NB4 (cell line): ENCODE measurements around the gene CCDC77.

Experiments used
- POLR2A ChIP-seq: IDR thresholded peaks from 2 replicates; pipeline ENCODE4 v1.6.1; 2011; ENCODE audit warnings: mild to moderate bottlenecking; ENCODE audit not compliant: insufficient read length; ENCODE audit errors: extremely low read depth
- TF ChIP-seq, protein P1 (sequence below): IDR thresholded peaks from one replicate; pipeline ENCODE4 v1.5.1; 2012; ENCODE audit warnings: low read depth, low read length

DNA sequence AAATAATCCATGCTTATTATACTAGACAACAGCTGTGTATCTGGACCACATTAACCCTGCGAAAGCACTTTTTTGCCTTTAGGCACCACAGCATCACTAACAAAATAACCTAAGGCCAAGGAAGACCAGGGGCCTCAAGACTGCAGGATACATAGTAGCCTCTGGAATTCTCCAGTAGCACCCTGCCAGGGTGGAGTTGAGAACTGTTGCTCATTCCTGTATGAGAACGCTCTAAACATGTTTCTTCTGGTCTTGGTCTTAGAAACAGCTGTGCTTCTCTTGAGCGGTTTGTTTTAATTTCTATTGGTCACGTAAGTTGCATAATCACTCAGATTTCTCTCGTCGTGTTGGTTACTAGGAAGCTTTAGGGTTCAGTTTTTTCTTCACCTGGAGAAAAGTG, 66.1 kb downstream of the CCDC77 start:
- no peak for TF ChIP-seq POLR2A
- TF ChIP-seq, protein P1, sequence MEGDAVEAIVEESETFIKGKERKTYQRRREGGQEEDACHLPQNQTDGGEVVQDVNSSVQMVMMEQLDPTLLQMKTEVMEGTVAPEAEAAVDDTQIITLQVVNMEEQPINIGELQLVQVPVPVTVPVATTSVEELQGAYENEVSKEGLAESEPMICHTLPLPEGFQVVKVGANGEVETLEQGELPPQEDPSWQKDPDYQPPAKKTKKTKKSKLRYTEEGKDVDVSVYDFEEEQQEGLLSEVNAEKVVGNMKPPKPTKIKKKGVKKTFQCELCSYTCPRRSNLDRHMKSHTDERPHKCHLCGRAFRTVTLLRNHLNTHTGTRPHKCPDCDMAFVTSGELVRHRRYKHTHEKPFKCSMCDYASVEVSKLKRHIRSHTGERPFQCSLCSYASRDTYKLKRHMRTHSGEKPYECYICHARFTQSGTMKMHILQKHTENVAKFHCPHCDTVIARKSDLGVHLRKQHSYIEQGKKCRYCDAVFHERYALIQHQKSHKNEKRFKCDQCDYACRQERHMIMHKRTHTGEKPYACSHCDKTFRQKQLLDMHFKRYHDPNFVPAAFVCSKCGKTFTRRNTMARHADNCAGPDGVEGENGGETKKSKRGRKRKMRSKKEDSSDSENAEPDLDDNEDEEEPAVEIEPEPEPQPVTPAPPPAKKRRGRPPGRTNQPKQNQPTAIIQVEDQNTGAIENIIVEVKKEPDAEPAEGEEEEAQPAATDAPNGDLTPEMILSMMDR: no peak
